Lower leg skin (tissue), 3 donors: Measurements from ENCODE around the gene CHTOP.

Experiments
- CTCF ChIP-seq, 3 donors: fragments of 450-650 bp; IDR thresholded peaks; one replicate each; pipeline ENCODE4 v1.5.1; 2016; ENCODE audit warnings: antibody characterized with exemption in 3 of 3, mild to moderate bottlenecking in 3 of 3, moderate library complexity in 2 of 3
- POLR2A ChIP-seq, 2 donors: fragments of 450-650 bp; IDR thresholded peaks; one replicate each; pipeline ENCODE4 v1.6.1; 2016 to 2017; ENCODE audit warnings: antibody characterized with exemption in 2 of 2, mild to moderate bottlenecking in 1 of 2, moderate library complexity in 1 of 2

- TF ChIP-seq CTCF (IDR thresholded peaks at IDR 0.05): no peak
- TF ChIP-seq POLR2A (IDR thresholded peaks at IDR 0.05): no peak
Measured at GRCh38 chr1:153642161-153642560, 8.3 kb downstream of the CHTOP start.
